Activated T-helper 1 cell treated with anti-CD3 and anti-CD28 coated beads, Interleukin-2, amount 50 U/mL, for 16 hours (primary cell): ENCODE results near the gene PODXL2.
A peak's percentile ranks its signal among the peaks of the same experiment; 100 is the strongest.
"Not testable (repeated sequence)": the region's sequence is repeated elsewhere in the genome, so short reads cannot be mapped to it uniquely, and the experiment has no call there.

Experiments used
- DNase-seq, 2 donors: peaks; one replicate each; pipeline ENCODE4 v3.0.0-alpha.2; 2020; ENCODE audit warnings: low read depth in 1 of 2, low spot score in 1 of 2

The PODXL2 gene

GRCh38 chr3:127654993-127655392 lies 26.0 kb downstream of the PODXL2 start:
- DNase-seq: not testable (repeated sequence)

- no peak for DNase-seq
Measured at GRCh38 chr3:127655641-127656040, 26.7 kb downstream of the PODXL2 start.

GRCh38 chr3:127656906-127657305 lies 27.9 kb downstream of the PODXL2 start:
- DNase-seq: no peak

DNA sequence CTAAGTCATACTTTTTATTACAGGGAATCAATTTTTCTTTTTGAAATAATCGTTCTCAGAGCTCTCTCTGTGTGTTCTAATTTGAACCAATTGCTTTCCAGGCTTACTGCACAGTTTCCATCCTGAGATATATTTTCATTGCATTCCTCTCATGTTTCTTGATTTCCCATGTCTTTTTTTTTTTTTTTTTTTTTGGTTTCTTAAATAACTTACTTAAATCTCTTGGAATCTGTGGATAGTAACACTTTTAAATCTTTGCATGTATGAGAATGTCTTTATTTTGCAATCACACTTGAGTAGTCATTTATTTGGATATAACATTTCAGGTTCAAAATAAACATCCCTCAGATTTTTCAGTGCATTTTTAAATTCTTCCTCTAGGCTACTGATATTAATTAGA lies 29.2 kb downstream of the PODXL2 start:
- no peak for DNase-seq

DNA sequence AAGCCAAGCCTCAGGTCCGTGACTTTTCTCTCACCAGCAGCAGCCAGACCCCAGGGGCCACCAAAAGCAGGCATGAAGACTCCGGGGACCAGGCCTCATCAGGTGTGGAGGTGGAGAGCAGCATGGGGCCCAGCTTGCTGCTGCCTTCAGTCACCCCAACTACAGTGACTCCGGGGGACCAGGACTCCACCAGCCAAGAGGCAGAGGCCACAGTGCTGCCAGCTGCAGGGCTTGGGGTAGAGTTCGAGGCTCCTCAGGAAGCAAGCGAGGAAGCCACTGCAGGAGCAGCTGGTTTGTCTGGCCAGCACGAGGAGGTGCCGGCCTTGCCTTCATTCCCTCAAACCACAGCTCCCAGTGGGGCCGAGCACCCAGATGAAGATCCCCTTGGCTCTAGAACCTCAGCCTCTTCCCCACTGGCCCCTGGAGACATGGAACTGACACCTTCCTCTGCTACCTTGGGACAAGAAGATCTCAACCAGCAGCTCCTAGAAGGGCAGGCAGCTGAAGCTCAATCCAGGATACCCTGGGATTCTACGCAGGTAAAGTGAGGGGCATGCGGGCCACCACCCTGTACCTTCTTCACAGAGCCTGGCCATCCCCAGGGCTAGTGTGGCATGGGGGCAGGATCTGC lies 31.8 kb downstream of the PODXL2 start:
- DNase-seq: no peak

DNA sequence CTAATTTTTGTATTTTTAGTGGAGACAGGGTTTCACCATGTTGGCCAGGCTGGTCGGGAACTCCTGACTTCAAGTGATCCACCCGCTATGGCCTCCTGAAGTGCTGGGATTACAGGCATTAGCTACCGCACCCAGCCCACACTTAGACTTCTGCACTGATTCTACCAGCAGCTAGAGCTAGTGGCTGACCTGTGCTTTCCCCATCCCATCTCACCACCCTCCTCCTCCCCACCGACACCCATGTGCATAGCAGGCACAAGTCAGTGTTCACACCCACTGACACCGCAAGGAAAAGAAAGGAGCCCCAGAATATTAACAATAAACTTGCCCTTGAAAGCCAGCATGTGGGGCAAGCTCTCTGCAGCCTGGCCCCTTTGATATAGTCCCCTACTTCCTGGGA lies 32.6 kb downstream of the PODXL2 start:
- DNase-seq: no peak

DNA sequence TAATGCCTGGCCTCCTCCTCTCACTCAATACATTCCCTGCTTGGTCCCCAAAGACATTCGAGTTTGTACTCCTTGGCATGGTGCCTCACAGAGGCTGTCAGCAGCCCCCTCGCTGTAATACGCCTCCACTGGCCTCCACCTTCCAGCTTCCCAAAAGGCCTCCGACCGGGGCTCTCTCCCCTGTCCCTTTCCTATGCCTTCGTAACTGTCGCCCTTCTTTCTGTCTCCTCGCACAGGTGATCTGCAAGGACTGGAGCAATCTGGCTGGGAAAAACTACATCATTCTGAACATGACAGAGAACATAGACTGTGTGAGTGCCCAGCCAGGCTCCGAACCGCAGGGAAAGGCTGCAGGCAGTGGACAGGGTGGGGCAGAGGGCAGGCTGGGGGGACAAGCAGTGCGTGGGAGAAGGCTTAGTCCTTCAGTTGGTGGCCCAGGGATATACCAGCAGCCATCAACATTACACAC lies 33.0 kb downstream of the PODXL2 start:
- DNase-seq: no peak

GRCh38 chr3:127663151-127663550 lies 34.2 kb downstream of the PODXL2 start:
- no peak for DNase-seq

GRCh38 chr3:127665165-127665564 lies 36.2 kb downstream of the PODXL2 start:
- DNase-seq: no peak

DNA sequence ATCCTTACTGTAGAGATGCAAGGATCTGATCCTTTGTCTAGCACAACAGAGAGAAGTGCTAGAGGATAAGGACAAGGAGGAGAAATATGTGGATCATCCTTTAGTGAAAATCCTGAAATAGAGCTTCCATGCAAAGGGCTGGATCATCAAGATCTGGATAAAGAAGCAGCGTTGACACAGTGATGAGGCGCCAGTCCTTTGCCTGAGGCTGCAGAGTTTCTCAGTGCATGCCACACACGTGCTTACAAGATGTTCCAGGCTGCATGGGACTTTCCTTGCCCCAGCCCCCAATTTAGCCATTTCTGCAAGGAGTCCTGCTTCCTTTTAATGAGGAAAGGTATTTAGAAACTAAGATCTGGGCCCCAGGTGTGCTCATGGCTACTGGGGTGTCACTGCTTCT lies 36.6 kb downstream of the PODXL2 start:
- DNase-seq: no peak

GRCh38 chr3:127666676-127667075 lies 37.7 kb downstream of the PODXL2 start:
- DNase-seq: no peak

GRCh38 chr3:127667119-127667681 lies 38.2 kb downstream of the PODXL2 start:
- no peak for DNase-seq

DNA sequence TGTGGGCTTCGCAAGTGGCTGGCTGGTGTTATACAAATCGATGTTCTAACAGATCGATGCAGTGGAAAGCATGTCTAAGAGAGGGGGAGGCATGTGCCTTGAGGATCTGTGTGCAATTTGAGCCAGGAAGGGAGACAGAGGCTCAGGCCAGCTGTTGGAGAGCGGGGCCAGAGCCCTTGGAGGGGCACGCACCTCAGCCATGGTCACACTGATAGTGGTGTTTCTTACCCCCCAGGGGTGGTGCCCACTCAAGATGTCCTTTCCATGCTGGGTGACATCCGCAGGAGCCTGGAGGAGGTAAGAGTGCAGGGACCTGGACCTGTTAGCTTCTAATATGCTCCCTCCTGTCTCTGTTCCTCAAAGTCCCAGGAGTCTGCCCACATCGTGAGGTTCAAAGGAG lies 39.9 kb downstream of the PODXL2 start:
- no peak for DNase-seq

- DNase-seq: no peak
Measured at GRCh38 chr3:127669541-127670228, 40.7 kb downstream of the PODXL2 start.

DNA sequence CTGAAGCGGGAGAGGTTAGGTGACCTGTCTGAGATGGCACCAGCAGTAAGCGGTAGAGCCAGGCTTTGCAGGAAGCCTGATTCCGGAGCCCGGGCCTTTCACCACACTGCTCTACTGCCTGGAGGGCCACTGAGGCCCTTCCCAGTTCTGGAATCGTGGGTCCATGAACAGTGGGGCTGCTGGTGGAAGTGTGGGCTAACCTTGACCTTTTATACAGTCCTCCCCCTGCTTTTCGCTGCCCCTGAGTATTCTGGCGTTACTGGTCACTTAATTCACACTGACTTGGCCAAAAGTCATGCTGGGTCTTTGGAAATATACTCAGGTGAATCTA lies 41.2 kb downstream of the PODXL2 start:
- DNase-seq: no peak

DNA sequence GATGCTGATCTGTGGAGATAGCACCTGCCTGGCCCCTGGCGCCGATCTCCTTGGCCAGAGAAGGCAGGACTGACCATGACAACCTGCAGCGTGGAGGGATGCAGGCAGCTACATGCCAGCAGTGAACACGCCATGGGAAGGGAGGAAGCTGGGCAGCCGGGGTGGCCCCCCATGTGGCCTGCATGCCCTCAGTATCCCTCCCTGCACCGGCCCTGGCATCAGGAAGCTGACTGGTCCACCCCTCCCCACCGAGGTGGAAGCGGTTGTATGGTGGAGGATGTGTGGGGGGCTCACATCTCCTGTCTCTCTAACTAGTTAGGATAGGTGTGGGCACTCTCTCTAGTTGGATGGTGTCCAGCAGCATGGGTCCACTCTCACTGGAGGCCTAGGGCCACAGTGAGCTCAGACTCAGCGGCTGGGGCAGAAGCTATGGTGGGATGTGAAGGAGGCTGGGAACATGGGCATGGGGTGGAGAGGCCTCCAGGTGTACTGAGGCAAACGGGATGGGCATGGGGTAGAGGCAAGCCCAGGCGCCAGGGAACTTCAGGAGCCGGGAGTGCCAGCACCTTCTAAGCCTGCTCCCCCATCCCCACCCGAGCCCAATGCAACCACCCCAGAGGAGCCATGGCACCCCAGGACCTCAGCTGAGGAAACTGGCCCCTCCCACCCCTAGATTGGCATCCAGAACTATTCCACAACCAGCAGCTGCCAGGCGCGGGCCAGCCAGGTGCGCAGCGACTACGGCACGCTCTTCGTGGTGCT lies 42.0 kb downstream of the PODXL2 start:
- DNase-seq: no peak

GRCh38 chr3:127671523-127672428 lies 42.8 kb downstream of the PODXL2 start:
- DNase-seq: no peak

DNA sequence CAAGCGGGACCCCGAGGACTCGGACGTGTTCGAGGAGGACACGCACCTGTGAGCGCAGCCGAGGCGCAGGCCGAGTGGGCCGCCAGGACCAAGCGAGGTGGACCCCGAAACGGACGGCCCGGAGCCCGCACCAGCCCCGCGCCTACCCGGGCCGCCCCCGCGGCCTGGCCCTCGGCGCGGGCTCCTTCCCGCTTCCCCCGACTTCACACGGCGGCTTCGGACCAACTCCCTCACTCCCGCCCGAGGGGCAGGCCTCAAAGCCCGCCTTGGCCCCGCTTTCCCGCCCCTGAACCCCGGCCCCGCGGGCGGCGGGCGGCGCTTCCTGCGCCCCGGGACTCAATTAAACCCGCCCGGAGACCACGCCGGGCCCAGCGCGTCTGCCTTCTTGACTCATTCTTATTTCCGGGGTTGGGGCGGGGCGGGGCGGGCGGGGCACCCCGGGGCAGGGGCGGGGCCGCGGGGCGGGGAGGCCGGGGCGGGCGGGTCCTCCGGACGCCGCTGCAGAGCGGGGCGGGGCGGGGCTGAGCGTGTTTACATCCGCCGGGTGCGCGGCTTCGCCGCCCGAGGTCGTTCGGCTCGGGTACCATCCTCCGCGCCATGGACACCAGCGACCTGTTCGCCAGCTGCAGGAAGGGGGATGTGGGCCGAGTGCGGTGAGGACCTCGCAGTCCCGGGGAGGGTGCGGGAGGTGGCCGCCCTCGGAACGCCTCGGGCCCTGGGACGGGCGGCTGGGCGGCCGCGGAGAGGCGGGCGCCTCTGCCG lies 43.6 kb downstream of the PODXL2 start, which contains the start of gene ABTB1:
TSS of gene ABTB1 (plus strand) at position 524 of the 762 bp plus-strand sequence. CDS start at position 598, 74 bp downstream.
- DNase-seq: peak; percentile 80 to 81

- DNase-seq: peak; percentile 33 to 39
Measured at GRCh38 chr3:127673191-127674100, 44.5 kb downstream of the PODXL2 start.
